Measurements from ENCODE around the gene ZNF644. TPM values are rescaled to one million over a fixed set of nuclear protein-coding genes. Genes with fewer than 3 reads are reported as not detected.

The ZNF644 gene
- total RNA-seq, 3 donors from 2014 or later: 58.7 to 161 (median 104) TPM

DNA sequence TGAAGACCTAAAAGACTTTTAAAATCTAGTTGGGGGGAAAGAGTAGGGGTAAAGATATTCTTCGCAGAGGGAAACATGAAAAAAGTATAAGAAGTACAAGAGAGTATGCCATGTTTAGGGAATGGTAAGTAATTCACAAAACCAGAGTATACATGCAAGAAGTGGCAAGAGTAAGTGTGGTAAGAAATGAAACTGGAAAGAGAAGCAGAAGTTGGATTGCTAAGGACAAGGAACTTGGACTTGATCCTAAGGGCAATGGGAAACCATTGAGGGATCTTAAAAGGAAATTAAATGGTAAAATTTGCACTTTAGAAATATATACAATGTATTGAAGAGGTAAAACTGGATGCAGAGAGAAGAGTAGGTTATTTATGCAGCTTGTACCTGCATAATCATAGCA is 9.2 kb upstream of the ZNF644 start:
- DNase-seq (ENCODE audit: low spot score in 2 of 2): no peak
- intact Hi-C loops (cut with DNase I; ENCODE audit: low total_unique reads): loop anchor here (10.0 kb wide), 1 partner anchor 1516 kb away; no protein-coding TSS in a partner anchor
- Histone ChIP-seq H3K9me3 (no peaks in the 10 kb centered on the region), H3K4me1 (no peaks in the 10 kb centered on the region), H3K36me3 (no peaks in the 10 kb centered on the region), H3K4me3 (no peak overlapping the region), H3K27ac (no peak overlapping the region), H3K27me3 (no peaks in the 10 kb centered on the region)
- TF ChIP-seq CTCF (IDR thresholded peaks at IDR 0.05): no peak
- no peak for TF ChIP-seq POLR2A (IDR thresholded peaks at IDR 0.05)
- no peak for TF ChIP-seq POLR2AphosphoS5 (IDR thresholded peaks at IDR 0.05)

DNA sequence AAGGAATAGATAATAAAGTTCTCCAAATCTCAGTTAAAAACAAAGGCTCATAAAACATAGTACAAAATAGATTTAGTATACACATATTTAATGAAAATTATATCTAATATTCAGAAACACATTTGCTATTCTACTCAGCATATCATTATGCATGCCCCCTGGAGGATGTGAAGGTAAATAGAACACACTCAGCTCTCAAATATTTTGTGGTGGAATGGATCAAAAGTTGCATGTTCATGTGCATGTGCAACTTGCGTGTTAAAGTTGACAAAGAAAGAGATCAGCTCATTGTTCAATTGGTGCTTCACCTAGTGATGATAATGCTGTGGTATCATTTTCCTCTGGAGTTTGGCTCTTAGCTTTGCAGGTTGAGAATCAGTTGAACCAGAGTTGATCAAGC is 4.9 kb upstream of the ZNF644 start:
- no peaks in the 10 kb centered on the region for H3K27me3 ChIP-seq
- no peak overlapping the region for H3K27ac ChIP-seq
- intact Hi-C loops (cut with DNase I; ENCODE audit: low total_unique reads): loop anchor here (5.0 kb wide), 1 partner anchor 561 kb away; no protein-coding TSS in a partner anchor
- no peak overlapping the region for H3K4me3 ChIP-seq
- DNase-seq (ENCODE audit: low spot score in 2 of 2): no peak
- H3K4me1 ChIP-seq: no peaks in the 10 kb centered on the region
- H3K9me3 ChIP-seq: no peaks in the 10 kb centered on the region
- H3K36me3 ChIP-seq: no peaks in the 10 kb centered on the region
- no peak for TF ChIP-seq CTCF (IDR thresholded peaks at IDR 0.05)
- no peak for TF ChIP-seq POLR2AphosphoS5 (IDR thresholded peaks at IDR 0.05)
- TF ChIP-seq POLR2A (IDR thresholded peaks at IDR 0.05): no peak

GRCh38 chr1:91026320-91026719 is 4.5 kb upstream of the ZNF644 start:
- H3K4me1 ChIP-seq: no peaks in the 10 kb centered on the region
- H3K27ac ChIP-seq: no peak overlapping the region
- no peaks in the 10 kb centered on the region for H3K36me3 ChIP-seq
- TF ChIP-seq POLR2AphosphoS5 (IDR thresholded peaks at IDR 0.05) (no peak), POLR2A (IDR thresholded peaks at IDR 0.05) (no peak), CTCF (IDR thresholded peaks at IDR 0.05) (no peak)
- DNase-seq (ENCODE audit: low spot score in 2 of 2): no peak
- no peaks in the 10 kb centered on the region for H3K27me3 ChIP-seq
- no peak overlapping the region for H3K4me3 ChIP-seq
- intact Hi-C loops (cut with DNase I; ENCODE audit: low total_unique reads): loop anchor here (5.0 kb wide), 1 partner anchor 561 kb away; no protein-coding TSS in a partner anchor
- no peaks in the 10 kb centered on the region for H3K9me3 ChIP-seq

- intact Hi-C loops (cut with DNase I; ENCODE audit: low total_unique reads): loop anchor here (5.0 kb wide), 1 partner anchor 563 kb away; no protein-coding TSS in a partner anchor
- no peak for TF ChIP-seq POLR2A (IDR thresholded peaks at IDR 0.05)
- TF ChIP-seq CTCF (IDR thresholded peaks at IDR 0.05): no peak
- no peak for TF ChIP-seq POLR2AphosphoS5 (IDR thresholded peaks at IDR 0.05)
Measured at GRCh38 chr1:91024481-91025119, 2.8 kb upstream of the ZNF644 start.

GRCh38 chr1:91022518-91022929 is 689 bp upstream of the ZNF644 start:
- intact Hi-C loops (cut with DNase I; ENCODE audit: low total_unique reads): no loop called here
- Histone ChIP-seq H3K4me3 (peak overlapping the region; percentile 80 to 92 (median 87)), H3K27me3 (no peaks in the 10 kb centered on the region), H3K27ac (peak overlapping the region; percentile 99 to 100), H3K36me3 (no peaks in the 10 kb centered on the region), H3K9me3 (no peaks in the 10 kb centered on the region), H3K4me1 (peaks cover 0 to 8% of the 10 kb centered on the region in 2 donors)
- TF ChIP-seq POLR2A (IDR thresholded peaks at IDR 0.05) (no peak), CTCF (IDR thresholded peaks at IDR 0.05) (no peak), POLR2AphosphoS5 (IDR thresholded peaks at IDR 0.05) (no peak)
- no peak for DNase-seq (ENCODE audit: low spot score in 2 of 2)

More at GRCh38 chr1:91024481-91025119, 2.8 kb upstream of the ZNF644 start:
- Histone ChIP-seq H3K4me1 (peaks cover 0 to 8% of the 10 kb centered on the region in 2 donors), H3K27me3 (no peaks in the 10 kb centered on the region), H3K4me3 (no peak overlapping the region), H3K9me3 (no peaks in the 10 kb centered on the region), H3K36me3 (no peaks in the 10 kb centered on the region), H3K27ac (no peak overlapping the region)
- no peak for DNase-seq (ENCODE audit: low spot score in 2 of 2)

All from breast epithelium (tissue), 4 donors.